GM21825 (cell line): Measurements from ENCODE around the gene OTOGL.
"Not testable (repeated sequence)": the region's sequence is repeated elsewhere in the genome, so short reads cannot be mapped to it uniquely, and the experiment has no call there.

Experiments used
- ATAC-seq: cut with Tn5 transposase; IDR thresholded peaks from one replicate; pipeline ENCODE4 v1.9.1; 2021; ENCODE audit warnings: mild to moderate bottlenecking, moderate library complexity; ENCODE audit not compliant: unreplicated experiment

OTOGL gene

GRCh38 chr12:80118565-80119324, 19.4 kb downstream of the OTOGL start:
- ATAC-seq: no peak

- no peak for ATAC-seq
Measured at GRCh38 chr12:80120994-80121393, 21.7 kb downstream of the OTOGL start.

GRCh38 chr12:80121661-80122060, 22.3 kb downstream of the OTOGL start:
- no peak for ATAC-seq

GRCh38 chr12:80129895-80130530, 30.7 kb downstream of the OTOGL start:
- ATAC-seq: no peak

- ATAC-seq: no peak
Measured at GRCh38 chr12:80135624-80136023, 36.3 kb downstream of the OTOGL start.

GRCh38 chr12:80140005-80140404, 40.7 kb downstream of the OTOGL start:
- no peak for ATAC-seq

- ATAC-seq: no peak
Measured at GRCh38 chr12:80142640-80143039, 43.3 kb downstream of the OTOGL start.

GRCh38 chr12:80143537-80143936, 44.2 kb downstream of the OTOGL start:
- ATAC-seq: no peak

- ATAC-seq: not testable (repeated sequence)
Measured at GRCh38 chr12:80149547-80150313, 50.4 kb downstream of the OTOGL start.

- ATAC-seq: no peak
Measured at GRCh38 chr12:80151131-80151530, 51.8 kb downstream of the OTOGL start.

- no peak for ATAC-seq
Measured at GRCh38 chr12:80154261-80154660, 54.9 kb downstream of the OTOGL start.

- no peak for ATAC-seq
Measured at GRCh38 chr12:80156306-80156705, 57.0 kb downstream of the OTOGL start.

- no peak for ATAC-seq
Measured at GRCh38 chr12:80157645-80158044, 58.3 kb downstream of the OTOGL start.

- ATAC-seq: no peak
Measured at GRCh38 chr12:80161612-80162011, 62.3 kb downstream of the OTOGL start.

GRCh38 chr12:80162177-80162576, 62.8 kb downstream of the OTOGL start:
- no peak for ATAC-seq

GRCh38 chr12:80165746-80166145, 66.4 kb downstream of the OTOGL start:
- ATAC-seq: no peak

GRCh38 chr12:80166751-80167150, 67.4 kb downstream of the OTOGL start:
- no peak for ATAC-seq

GRCh38 chr12:80168936-80169335, 69.6 kb downstream of the OTOGL start:
- ATAC-seq: no peak

- ATAC-seq: no peak
Measured at GRCh38 chr12:80170915-80171314, 71.6 kb downstream of the OTOGL start.

- no peak for ATAC-seq
Measured at GRCh38 chr12:80173083-80173864, 73.9 kb downstream of the OTOGL start.

GRCh38 chr12:80175307-80175930, 76.1 kb downstream of the OTOGL start:
- ATAC-seq: no peak
